H9 (cell line): ENCODE results near the gene MBLAC1. TPM values are rescaled to one million over a fixed set of nuclear protein-coding genes. Genes with fewer than 3 reads are reported as not detected.

Experiments
- DNase-seq: peaks from one replicate; pipeline ENCODE4 v3.0.0-alpha.2; 2017
- H2AFZ ChIP-seq: one replicate; pipeline ENCODE4 v1.6.1; 2013; ENCODE audit warnings: mild to moderate bottlenecking, low read length, control low read depth, moderate library complexity
- H2AK5ac ChIP-seq: 2 replicates; pipeline ENCODE4 v1.6.1; 2013; ENCODE audit warnings: low read length, control low read depth, mixed read lengths; ENCODE audit not compliant: insufficient read length
- H2BK120ac ChIP-seq: one replicate; pipeline ENCODE4 v1.6.1; 2013; ENCODE audit warnings: low read depth, mild to moderate bottlenecking, low read length, control low read depth, inconsistent platforms; ENCODE audit not compliant: poor library complexity, severe bottlenecking
- H2BK12ac ChIP-seq: 2 replicates; pipeline ENCODE4 v1.6.1; 2013; ENCODE audit warnings: low read length, control low read depth, mixed read lengths, low read depth; ENCODE audit not compliant: insufficient read length
- H2BK15ac ChIP-seq: 2 replicates; pipeline ENCODE4 v1.6.1; 2013; ENCODE audit warnings: low read depth, low read length, control low read depth
- H2BK20ac ChIP-seq: one replicate; pipeline ENCODE4 v1.6.1; 2013; ENCODE audit warnings: low read depth, mild to moderate bottlenecking, low read length, control low read depth, inconsistent platforms; ENCODE audit not compliant: poor library complexity, severe bottlenecking
- H2BK5ac ChIP-seq: 2 replicates; pipeline ENCODE4 v1.6.1; 2013; ENCODE audit warnings: low read length, control low read depth, mixed read lengths; ENCODE audit not compliant: insufficient read length
- H3K14ac ChIP-seq: 2 replicates; pipeline ENCODE4 v1.6.1; 2013; ENCODE audit warnings: low read length, control low read depth; ENCODE audit not compliant: insufficient read depth
- H3K18ac ChIP-seq: 2 replicates; pipeline ENCODE4 v1.6.1; 2013; ENCODE audit warnings: low read depth, mild to moderate bottlenecking, mixed read lengths, low read length, control low read depth; ENCODE audit not compliant: insufficient read length
- H3K23ac ChIP-seq: 2 replicates; pipeline ENCODE4 v1.6.1; 2013; ENCODE audit warnings: low read length, control low read depth, mixed read lengths, low read depth; ENCODE audit not compliant: insufficient read length
- H3K23me2 ChIP-seq: 2 replicates; pipeline ENCODE4 v1.6.1; 2013; ENCODE audit warnings: low read depth, mild to moderate bottlenecking, mixed read lengths, low read length, control low read depth; ENCODE audit not compliant: insufficient read length, poor library complexity, severe bottlenecking
- H3K27ac ChIP-seq: 2 replicates; pipeline ENCODE4 v1.5.1; 2013; ENCODE audit warnings: low read length, control low read depth, mixed read lengths, low read depth; ENCODE audit not compliant: insufficient read length
- H3K27me3 ChIP-seq: 2 replicates; pipeline ENCODE4 v1.6.1; 2013; ENCODE audit warnings: low read length, control low read depth, inconsistent platforms; ENCODE audit not compliant: insufficient read depth
- H3K4ac ChIP-seq: 2 replicates; pipeline ENCODE4 v1.6.1; 2013; ENCODE audit warnings: low read depth, mild to moderate bottlenecking, control low read depth, inconsistent platforms, low read length, moderate library complexity
- H3K4me1 ChIP-seq: 2 replicates; pipeline ENCODE4 v1.6.1; 2013; ENCODE audit warnings: low read length, control low read depth, inconsistent platforms; ENCODE audit not compliant: insufficient read depth
- H3K4me2 ChIP-seq: 2 replicates; pipeline ENCODE4 v1.6.1; 2013; ENCODE audit warnings: low read length, control low read depth, mixed read lengths; ENCODE audit not compliant: insufficient read length, insufficient read depth
- H3K56ac ChIP-seq: 2 replicates; pipeline ENCODE4 v1.6.1; 2013; ENCODE audit warnings: low read depth, mild to moderate bottlenecking, mixed read lengths, low read length, control low read depth; ENCODE audit not compliant: insufficient read length
- H3K79me1 ChIP-seq: 2 replicates; pipeline ENCODE4 v1.6.1; 2013; ENCODE audit warnings: low read depth, mild to moderate bottlenecking, moderate library complexity, low read length, control low read depth, inconsistent platforms; ENCODE audit not compliant: insufficient read depth, poor library complexity, severe bottlenecking
- H3K79me2 ChIP-seq: 2 replicates; pipeline ENCODE4 v1.6.1; 2013; ENCODE audit warnings: low read length, control low read depth, inconsistent platforms; ENCODE audit not compliant: insufficient read depth
- H3K9ac ChIP-seq: 2 replicates; pipeline ENCODE4 v1.6.1; 2013; ENCODE audit warnings: low read length, control low read depth, mixed read lengths; ENCODE audit not compliant: insufficient read length; ENCODE audit errors: extremely low read depth
- H3K9me3 ChIP-seq: one replicate; pipeline ENCODE4 v1.6.1; 2013; ENCODE audit warnings: low read depth, low read length, inconsistent platforms; ENCODE audit not compliant: control insufficient read depth
- H3T11ph ChIP-seq: one replicate; pipeline ENCODE4 v1.6.1; 2013; ENCODE audit warnings: mild to moderate bottlenecking, low read length, control low read depth, inconsistent platforms
- H4K20me1 ChIP-seq: one replicate; pipeline ENCODE4 v1.6.1; 2013; ENCODE audit not compliant: control insufficient read depth, insufficient read length, insufficient read depth
- H4K5ac ChIP-seq: 2 replicates; pipeline ENCODE4 v1.6.1; 2013; ENCODE audit warnings: low read depth, mild to moderate bottlenecking, mixed read lengths, low read length, control low read depth; ENCODE audit not compliant: insufficient read length
- H4K8ac ChIP-seq: replicated peaks from 2 replicates; pipeline ENCODE4 v1.6.1; 2013; ENCODE audit warnings: low read length, control low read depth, mixed read lengths, low read depth; ENCODE audit not compliant: insufficient read length
- H4K91ac ChIP-seq: 2 replicates; pipeline ENCODE4 v1.6.1; 2013; ENCODE audit warnings: low read depth, mild to moderate bottlenecking, moderate library complexity, mixed read lengths, low read length, control low read depth; ENCODE audit not compliant: insufficient read length
- H3K27ac Mint-ChIP-seq, 3 experiments: 2 replicates in 2 of 3; 3 replicates in 1 of 3; pipeline ENCODE4 v1.8.0; 2020 to 2021; ENCODE audit warnings: mixed read lengths in 3 of 3, mild to moderate bottlenecking in 1 of 3, moderate library complexity in 1 of 3
- H3K27me3 Mint-ChIP-seq: 2 replicates; pipeline ENCODE4 v1.8.0; 2021; ENCODE audit warnings: low read depth, mild to moderate bottlenecking, moderate library complexity, mixed read lengths
- H3K36me3 Mint-ChIP-seq, 3 experiments: 2 replicates in 2 of 3; 3 replicates in 1 of 3; pipeline ENCODE4 v1.8.0; 2020 to 2021; ENCODE audit warnings: low read depth in 3 of 3, mixed read lengths in 3 of 3; ENCODE audit not compliant: insufficient read depth in 1 of 3
- H3K4me1 Mint-ChIP-seq, 2 experiments: 2 replicates each; pipeline ENCODE4 v1.8.0; 2020; ENCODE audit warnings: mixed read lengths in 2 of 2
- H3K4me3 Mint-ChIP-seq, 2 experiments: 2 replicates in 1 of 2; 3 replicates in 1 of 2; pipeline ENCODE4 v1.8.0; 2020 to 2021; ENCODE audit warnings: mild to moderate bottlenecking in 2 of 2, mixed read lengths in 2 of 2, moderate library complexity in 1 of 2
- H3K9me3 Mint-ChIP-seq, 2 experiments: 2 replicates in 1 of 2; 3 replicates in 1 of 2; pipeline ENCODE4 v1.8.0; 2020; ENCODE audit warnings: mild to moderate bottlenecking in 2 of 2, mixed read lengths in 2 of 2, moderate library complexity in 1 of 2
- CTCF ChIP-seq: fragments of 200-600 bp; sonication (generic); conservative IDR thresholded peaks from 3 replicates; pipeline ENCODE4 v1.8.0; 2021; ENCODE audit warnings: antibody characterized with exemption, mild to moderate bottlenecking
- WGBS: extraction: QIAGEN DNeasy Blood & Tissue Kit; methylation state at CpG from one replicate; pipeline ENCODE4 v1.1.7; 2013; ENCODE audit warnings: missing lambda C conversion rate, low lambda C conversion rate, mixed read lengths; ENCODE audit not compliant: insufficient read length; ENCODE audit errors: extremely low coverage; 5-methylcytosine and 5-hydroxymethylcytosine counted together
- total RNA-seq: library from RNA; stranded (reverse); gene quantifications from 2 replicates; pipeline ENCODE4 v1.2.1, GENCODE V29; 2021

The MBLAC1 gene
- total RNA-seq, 1 experiment from 2014 or later: 1.9 TPM

DNA sequence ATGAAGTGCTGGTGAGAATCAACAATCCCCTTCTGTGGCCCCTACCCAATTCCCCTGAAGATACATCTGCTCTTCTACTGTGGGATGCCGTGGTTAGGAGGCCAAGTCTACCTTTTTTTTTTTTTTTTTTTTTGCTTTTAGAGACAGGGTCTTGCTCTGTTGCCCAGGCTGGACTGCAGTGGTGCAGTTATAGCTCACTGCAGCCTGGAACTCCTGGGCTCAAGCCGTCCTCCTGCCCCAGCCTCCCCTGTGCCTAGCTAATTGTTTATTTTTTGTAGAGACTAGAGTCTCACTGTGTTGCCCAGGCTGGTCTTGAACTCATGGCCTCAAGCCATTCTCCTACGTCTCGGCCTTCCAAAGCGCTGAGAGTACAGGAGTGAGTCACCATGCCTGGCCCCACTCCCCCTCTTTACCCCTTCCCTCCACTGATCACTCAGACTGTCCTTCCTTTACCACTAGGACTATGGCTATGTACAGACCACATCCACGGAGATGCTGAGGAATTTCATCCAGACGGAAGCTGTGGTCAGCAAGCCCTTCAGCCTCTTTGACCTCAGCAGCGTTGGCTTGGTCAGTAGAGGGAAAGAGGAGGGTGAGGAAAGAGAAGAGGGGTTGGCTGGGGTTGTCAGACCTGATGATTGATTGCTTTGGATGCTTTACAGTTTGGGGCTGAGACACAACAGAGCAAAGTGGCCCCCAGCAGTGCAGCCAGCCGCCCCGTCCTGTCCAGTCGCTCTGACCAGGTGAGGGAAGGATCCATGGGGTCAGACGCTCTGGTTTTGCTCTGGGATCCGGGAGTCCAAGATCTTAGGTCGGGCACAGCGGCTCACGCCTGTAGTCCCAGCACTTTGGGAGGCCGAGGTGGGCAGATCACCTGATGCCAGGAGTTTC lies 23.6 kb upstream of the MBLAC1 start:
- no peak overlapping the region for H4K8ac ChIP-seq
- H4K20me1 ChIP-seq: no peaks in the 10 kb centered on the region
- Mint-ChIP-seq H3K36me3 (peaks cover 48 to 72% (median 64%) of the 10 kb centered on the region in 3 experiments), H3K27ac (peak overlapping the region in 2 of 3 experiments; percentile 37 to 93; a peak in 2 of 7 replicates), H3K9me3 (peaks cover 0 to 3% of the 10 kb centered on the region in 2 experiments; a peak in 1 of 5 replicates), H3K4me3 (peak overlapping the region; percentile 93 to 95), H3K4me1 (peaks cover 20 to 26% of the 10 kb centered on the region in 2 experiments), H3K27me3 (no peaks in the 10 kb centered on the region; the same call in 1 of the 2 replicates)
- H3K79me2 ChIP-seq: peaks cover 5% of the 10 kb centered on the region; the same call in 1 of the 2 replicates
- H2AFZ ChIP-seq: no peak overlapping the region
- H3K79me1 ChIP-seq: peaks cover 3% of the 10 kb centered on the region
- H2AK5ac ChIP-seq: no peak overlapping the region
- no peak overlapping the region for H3K4ac ChIP-seq
- no peaks in the 10 kb centered on the region for H3K4me1 ChIP-seq
- no CpG with 5 or more reads among the region's 17 CpGs for WGBS
- H3K56ac ChIP-seq: no peak overlapping the region
- H3K27ac ChIP-seq: no peak overlapping the region
- no peak overlapping the region for H3T11ph ChIP-seq
- no peak overlapping the region for H3K18ac ChIP-seq
- no peak overlapping the region for H3K14ac ChIP-seq
- H3K27me3 ChIP-seq: no peaks in the 10 kb centered on the region
- no peak overlapping the region for H3K23ac ChIP-seq
- H2BK15ac ChIP-seq: no peak overlapping the region
- no peak for DNase-seq
- peak overlapping the region; percentile 52 for H3K4me2 ChIP-seq
- no peak overlapping the region for H4K91ac ChIP-seq
- no peak for TF ChIP-seq CTCF
- H3K23me2 ChIP-seq: no peaks in the 10 kb centered on the region
- no peak overlapping the region for H2BK120ac ChIP-seq
- H4K5ac ChIP-seq: no peak overlapping the region
- no peaks in the 10 kb centered on the region for H3K9me3 ChIP-seq
- no peak overlapping the region for H2BK20ac ChIP-seq
- H2BK12ac ChIP-seq: no peak overlapping the region
- H3K9ac ChIP-seq: no peak overlapping the region
- no peak overlapping the region for H2BK5ac ChIP-seq
